Posterior vena cava (tissue), 2 donors: ENCODE data around the gene ROBO4. TPM values are rescaled to one million over a fixed set of nuclear protein-coding genes. Genes with fewer than 3 reads are reported as not detected.

Source experiments
- DNase-seq: peaks from one replicate; pipeline ENCODE4 v3.0.0-alpha.2; 2020; ENCODE audit warnings: low spot score
- intact Hi-C, 2 donors: fragments of 100-400 bp; cut with DNase I; formaldehyde crosslinking; loops; one replicate each; pipeline versions ENCODE4 v1.14.1 to v1.14.2; 2022 to 2023
- total RNA-seq, 2 donors: library from RNA; stranded (reverse); fragmentation: NEBNext Ultra II Directional; extraction: Animal tissue kit (Norgen Biotek cat#: 25700); gene quantifications; one replicate each; pipeline ENCODE4 v1.2.1, GENCODE V29; 2021
- donor health status: DM: yes; HTN: yes; CAD: no.
- donor health status: DM: yes; HTN: yes; CAD: no.

Gene ROBO4
- total RNA-seq, 2 donors from 2014 or later = 19.8 to 23.4 TPM

DNA sequence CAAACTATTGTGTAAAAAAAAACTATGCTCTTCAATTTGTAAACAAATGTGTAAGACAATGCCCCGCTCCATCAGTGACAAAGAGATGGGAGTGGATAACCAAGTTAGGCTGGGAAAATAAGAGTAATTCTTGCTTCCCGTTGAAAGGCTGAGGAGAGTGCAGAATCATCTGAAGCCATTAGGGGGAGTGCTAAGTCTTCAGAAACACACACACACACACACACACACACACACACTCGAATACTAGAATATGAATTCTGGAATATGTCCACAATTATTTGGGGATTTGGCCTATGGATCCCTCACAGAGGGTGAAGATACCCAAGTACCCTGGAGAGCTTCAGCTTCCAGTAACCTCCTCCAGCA, 60.2 kb downstream of the ROBO4 start:
- no peak for DNase-seq
- intact Hi-C loops = loop anchor here in 1 of 2 donors (2.0 to 5.0 kb wide), 2 partner anchors 165 to 189 kb away; partner anchors contain the start of genes SIAE and SPA17

DNA sequence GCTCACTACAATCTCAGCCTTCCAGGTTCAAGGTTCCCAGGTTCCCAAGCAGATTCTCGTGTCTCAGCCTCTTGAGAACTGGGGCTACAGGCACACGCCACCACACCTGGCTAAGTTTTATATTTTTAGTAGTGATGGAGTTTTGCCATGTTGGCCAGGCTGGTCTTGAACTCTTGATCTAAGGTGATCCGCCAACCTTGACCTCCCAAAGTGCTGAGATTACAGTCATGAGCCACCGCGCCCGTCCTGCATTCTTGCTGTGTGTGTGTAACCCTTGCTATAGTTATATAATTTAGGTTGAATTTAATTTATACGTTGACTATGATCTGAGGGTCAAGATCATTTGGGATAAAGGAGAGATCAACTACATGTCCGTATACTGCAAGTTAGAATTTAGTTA, 61.7 kb downstream of the ROBO4 start:
- intact Hi-C loops = loop anchor here in 1 of 2 donors (2.0 to 5.0 kb wide), 2 partner anchors 164 to 187 kb away; partner anchors contain the start of genes SIAE and SPA17

DNA sequence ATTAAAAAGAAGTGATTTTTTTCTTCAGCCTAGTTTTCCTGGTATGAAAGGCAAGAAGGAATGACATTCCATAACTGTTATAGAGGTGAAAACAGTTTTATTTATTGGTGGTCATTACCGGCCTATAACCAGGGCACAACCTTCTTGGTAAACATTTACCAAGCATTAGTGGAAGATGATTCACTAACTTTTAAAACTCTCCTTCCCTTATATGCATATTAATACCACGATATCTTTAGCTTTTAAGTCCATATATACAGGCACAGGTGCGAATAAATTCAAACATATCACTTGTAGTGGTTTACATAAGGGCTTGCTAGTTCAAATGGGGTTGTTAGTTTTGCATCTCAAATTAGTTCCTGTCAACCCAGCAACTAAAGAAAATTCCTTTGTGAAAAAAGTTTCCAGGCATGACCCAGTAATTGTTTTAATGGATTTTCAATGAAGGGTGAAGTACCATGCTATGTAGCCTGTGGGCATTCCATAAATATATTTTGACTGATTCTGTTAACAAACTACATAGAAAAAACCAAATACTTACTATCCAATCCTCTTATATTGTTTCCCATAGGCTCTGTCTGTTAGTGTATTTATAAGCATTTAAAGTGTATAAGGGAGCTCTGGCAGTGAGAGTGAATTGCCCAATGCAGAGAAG, 63.0 kb downstream of the ROBO4 start:
- no peak for DNase-seq
- intact Hi-C loops = loop anchor here in 1 of 2 donors (5.0 kb wide), 2 partner anchors 72 to 162 kb away; partner anchors contain the start of genes ESAM, SIAE and SPA17

More for the DNA sequence above, 61.7 kb downstream of the ROBO4 start:
- no peak for DNase-seq

Other genes with a start within 250 kb of the ROBO4 start
- 10 to 100 TPM in 1 of 2 donors, 1 to 10 TPM in 1; 6.4 to 16.8 TPM for gene SIAE, start 224.1 kb downstream of the ROBO4 start, total RNA-seq
- 1 to 10 TPM; 3.4 to 4.0 TPM for gene SPA17, start 224.0 kb downstream of the ROBO4 start, total RNA-seq
- gene NRGN, start 157.9 kb downstream of the ROBO4 start, total RNA-seq = 1 to 10 TPM; 5.1 to 7.6 TPM
- gene VSIG2, start 145.6 kb downstream of the ROBO4 start, total RNA-seq = 1 to 10 TPM; 1.1 to 1.2 TPM
- gene ESAM, start 135.6 kb downstream of the ROBO4 start, total RNA-seq = 10 to 100 TPM; 71.5 to 76.9 TPM
- gene MSANTD2, start 97.5 kb downstream of the ROBO4 start, total RNA-seq = 10 to 100 TPM; 12.6 to 13.0 TPM
- 10 to 100 TPM; 16.0 to 20.0 TPM for gene ROBO3, start 32.4 kb downstream of the ROBO4 start, total RNA-seq
- gene HEPN1, start 21.4 kb upstream of the ROBO4 start, total RNA-seq = under 1 TPM in 1 of 2 donors, not detected in 1; 0.28 TPM
- gene HEPACAM, start 38.2 kb upstream of the ROBO4 start, total RNA-seq = under 1 TPM; 0.28 to 0.48 TPM
- gene CCDC15, start 56.3 kb upstream of the ROBO4 start, total RNA-seq = 1 to 10 TPM; 1.1 to 1.6 TPM
- 10 to 100 TPM in 1 of 2 donors, 1 to 10 TPM in 1; 6.6 to 10.5 TPM for gene SLC37A2, start 165.4 kb upstream of the ROBO4 start, total RNA-seq
- 10 to 100 TPM; 12.5 to 15.7 TPM for gene TMEM218, start 213.8 kb upstream of the ROBO4 start, total RNA-seq